ENCODE measurements around the gene ATG4B.

ATG4B gene

GRCh38 chr2:241608881-241609280, 28.6 kb upstream of the ATG4B start:
- Histone ChIP-seq H3K9ac (no peak overlapping the region), H2AFZ (no peak overlapping the region), H3K4me2 (ENCODE audit: low read length) (no peak overlapping the region), H3K4me3 (ENCODE audit: low read depth, low read length) (no peak overlapping the region), H3K79me2 (peaks cover 13% of the 10 kb centered on the region), H3K4me1 (no peaks in the 10 kb centered on the region), H3K36me3 (ENCODE audit: control insufficient read depth, insufficient read depth, low read length) (no peaks in the 10 kb centered on the region), H3K9me3 (ENCODE audit: control insufficient read depth, low read length) (no peaks in the 10 kb centered on the region), H3K27ac (no peak overlapping the region), H3K27me3 (ENCODE audit: control insufficient read depth, insufficient read depth, low read length) (no peaks in the 10 kb centered on the region)
- TF ChIP-seq CTCF (IDR thresholded peaks at IDR 0.05), result no peak

DNA sequence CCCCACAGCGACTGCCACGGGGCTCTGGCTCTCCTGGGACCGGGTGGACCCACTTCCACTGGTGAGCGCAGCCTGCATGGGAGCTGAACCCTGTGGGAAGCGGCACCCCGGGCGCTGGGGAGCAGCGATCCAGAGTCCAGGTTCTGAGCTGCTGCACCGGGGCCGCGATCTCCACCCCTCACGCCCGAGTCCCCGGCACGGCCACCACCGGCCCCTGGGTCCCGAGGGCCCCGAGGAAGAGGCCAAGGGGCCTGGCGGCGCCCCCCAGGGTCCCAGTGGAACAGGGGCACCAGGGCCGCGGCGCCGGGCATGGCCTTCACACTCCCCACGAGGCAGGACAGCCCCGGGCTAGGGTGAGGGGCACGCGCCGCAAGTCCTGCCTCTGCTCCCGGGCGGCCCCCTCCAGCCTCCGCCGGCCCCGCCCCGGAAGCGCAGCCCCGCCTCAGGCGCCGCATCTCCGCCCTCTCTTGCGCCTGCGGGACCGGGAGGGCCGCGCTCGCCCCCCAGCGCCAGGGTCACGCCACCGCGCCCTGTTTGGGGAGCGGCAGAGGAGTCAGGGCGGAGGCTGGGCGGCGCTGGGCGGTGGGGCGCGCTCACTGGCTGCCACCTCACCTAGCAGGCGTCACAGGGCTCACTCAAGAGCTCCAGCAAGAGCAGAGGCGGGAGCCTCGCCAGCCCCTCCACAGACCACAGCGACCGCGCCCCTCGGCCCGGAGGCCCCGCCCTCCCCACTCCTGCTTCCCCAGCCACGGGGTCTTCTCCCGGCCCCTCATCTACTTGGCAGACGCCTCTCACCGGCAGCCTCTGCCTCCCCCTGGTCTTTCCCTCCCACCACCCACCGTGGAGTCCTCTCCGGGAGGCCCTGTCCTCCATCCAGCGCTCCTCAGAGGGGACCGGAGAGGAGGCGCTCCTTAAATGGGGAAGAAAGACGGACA, 27.4 kb upstream of the ATG4B start:
- Histone ChIP-seq H3K9ac (no peak overlapping the region), H3K36me3 (ENCODE audit: control insufficient read depth, insufficient read depth, low read length) (no peaks in the 10 kb centered on the region), H3K4me2 (ENCODE audit: low read length) (peak overlapping the region; percentile 37), H3K79me2 (peaks cover 21% of the 10 kb centered on the region), H3K27ac (peak overlapping the region; percentile 25), H3K27me3 (ENCODE audit: control insufficient read depth, insufficient read depth, low read length) (no peaks in the 10 kb centered on the region), H3K4me1 (no peaks in the 10 kb centered on the region), H3K9me3 (ENCODE audit: control insufficient read depth, low read length) (no peaks in the 10 kb centered on the region), H3K4me3 (ENCODE audit: low read depth, low read length) (no peak overlapping the region), H2AFZ (peak overlapping the region; percentile 71)
- peak; percentile 66 for TF ChIP-seq CTCF (IDR thresholded peaks at IDR 0.05)

GRCh38 chr2:241611062-241611461, 26.4 kb upstream of the ATG4B start:
- Histone ChIP-seq H3K36me3 (ENCODE audit: control insufficient read depth, insufficient read depth, low read length) (no peaks in the 10 kb centered on the region), H3K4me3 (ENCODE audit: low read depth, low read length) (no peak overlapping the region), H3K27me3 (ENCODE audit: control insufficient read depth, insufficient read depth, low read length) (no peaks in the 10 kb centered on the region), H3K9ac (no peak overlapping the region), H3K4me2 (ENCODE audit: low read length) (no peak overlapping the region), H3K79me2 (peaks cover 30% of the 10 kb centered on the region), H3K9me3 (ENCODE audit: control insufficient read depth, low read length) (no peaks in the 10 kb centered on the region), H3K4me1 (peaks cover 1% of the 10 kb centered on the region), H3K27ac (no peak overlapping the region), H2AFZ (no peak overlapping the region)
- TF ChIP-seq CTCF (IDR thresholded peaks at IDR 0.05), result no peak

- Histone ChIP-seq H3K27ac (no peak overlapping the region), H3K4me1 (peaks cover 6% of the 10 kb centered on the region), H3K4me2 (ENCODE audit: low read length) (no peak overlapping the region), H3K36me3 (ENCODE audit: control insufficient read depth, insufficient read depth, low read length) (no peaks in the 10 kb centered on the region), H3K79me2 (peaks cover 40% of the 10 kb centered on the region), H3K4me3 (ENCODE audit: low read depth, low read length) (no peak overlapping the region), H3K27me3 (ENCODE audit: control insufficient read depth, insufficient read depth, low read length) (no peaks in the 10 kb centered on the region), H3K9me3 (ENCODE audit: control insufficient read depth, low read length) (no peaks in the 10 kb centered on the region), H2AFZ (no peak overlapping the region), H3K9ac (no peak overlapping the region)
- TF ChIP-seq CTCF (IDR thresholded peaks at IDR 0.05), result no peak
Measured at GRCh38 chr2:241612156-241613016, 25.1 kb upstream of the ATG4B start.

Measured in parathyroid adenoma (tissue), 2 donors.